ENCODE results near the gene TMEM171. TPM values are rescaled to one million over a fixed set of nuclear protein-coding genes. Genes with fewer than 3 reads are reported as not detected.

Gene TMEM171
- total and polyA plus RNA-seq, 8 donors, result 0.16 to 0.87 (median 0.27) TPM; not detected in 1

- FAIRE-seq (no peak), ATAC-seq (no peak), DNase-seq (no peak)
- intact Hi-C loops (cut with DNase I), result no loop called here
- H3K27me3 ChIP-seq, result no peaks in the 10 kb centered on the region
- TF ChIP-seq CTCF (IDR thresholded peaks at IDR 0.05), result no peak
- WGBS, 2 donors, result 61 to 84% methylated on average over 10 of the region's 10 CpGs
- H3K4me1 ChIP-seq, result no peaks in the 10 kb centered on the region
- H3K36me3 ChIP-seq, result no peaks in the 10 kb centered on the region
- no peak overlapping the region for H3K27ac ChIP-seq
- H3K9me3 ChIP-seq, result no peaks in the 10 kb centered on the region
- no peak overlapping the region for H3K4me3 ChIP-seq
These were observed 17.5 kb downstream of the TMEM171 start for GRCh38 chr5:73137563-73138530.

GRCh38 chr5:73139485-73139884 is 19.1 kb downstream of the TMEM171 start:
- H3K4me3 ChIP-seq, result no peak overlapping the region
- ATAC-seq, result no peak

GRCh38 chr5:73140801-73141200 is 20.4 kb downstream of the TMEM171 start:
- no peak for TF ChIP-seq CTCF (IDR thresholded peaks at IDR 0.05)
- Histone ChIP-seq H3K27ac (no peak overlapping the region), H3K4me1 (no peaks in the 10 kb centered on the region), H3K27me3 (no peaks in the 10 kb centered on the region), H3K4me3 (no peak overlapping the region), H3K36me3 (no peaks in the 10 kb centered on the region), H3K9me3 (no peaks in the 10 kb centered on the region)
- no peak for DNase-seq
- WGBS, 2 donors, result 96% methylated on average over 1 of the region's 1 CpG
- no peak for FAIRE-seq
- intact Hi-C loops (cut with DNase I), result no loop called here
- no peak for ATAC-seq

More at GRCh38 chr5:73139485-73139884, 19.1 kb downstream of the TMEM171 start:
- Histone ChIP-seq H3K9me3 (no peaks in the 10 kb centered on the region), H3K4me1 (no peaks in the 10 kb centered on the region), H3K27me3 (no peaks in the 10 kb centered on the region), H3K36me3 (no peaks in the 10 kb centered on the region), H3K27ac (no peak overlapping the region)
- FAIRE-seq (no peak), DNase-seq (no peak)
- intact Hi-C loops (cut with DNase I), result no loop called here
- WGBS, 2 donors, result 85% methylated on average over 3 of the region's 3 CpGs
- no peak for TF ChIP-seq CTCF (IDR thresholded peaks at IDR 0.05)

- DNase-seq, result no peak
- intact Hi-C loops (cut with DNase I), result no loop called here
- H3K9me3 ChIP-seq, result no peaks in the 10 kb centered on the region
- FAIRE-seq, result no peak
- WGBS, 2 donors, result 79 to 87% methylated on average over 8 of the region's 8 CpGs
- TF ChIP-seq CTCF (IDR thresholded peaks at IDR 0.05), result no peak
- no peaks in the 10 kb centered on the region for H3K4me1 ChIP-seq
- H3K27me3 ChIP-seq, result no peaks in the 10 kb centered on the region
- no peak for ATAC-seq
- no peak overlapping the region for H3K4me3 ChIP-seq
- no peaks in the 10 kb centered on the region for H3K36me3 ChIP-seq
- H3K27ac ChIP-seq, result no peak overlapping the region
These were observed 21.7 kb downstream of the TMEM171 start for GRCh38 chr5:73142035-73142434.

GRCh38 chr5:73143716-73144115 is 23.3 kb downstream of the TMEM171 start:
- no peak for FAIRE-seq
- Histone ChIP-seq H3K4me3 (no peak overlapping the region), H3K27ac (no peak overlapping the region), H3K36me3 (no peaks in the 10 kb centered on the region), H3K9me3 (no peaks in the 10 kb centered on the region), H3K27me3 (no peaks in the 10 kb centered on the region), H3K4me1 (no peaks in the 10 kb centered on the region)
- intact Hi-C loops (cut with DNase I), result no loop called here
- ATAC-seq, result no peak
- TF ChIP-seq CTCF (IDR thresholded peaks at IDR 0.05), result no peak
- DNase-seq, result no peak
- WGBS, 2 donors, result 63 to 69% methylated on average over 6 of the region's 6 CpGs

Measured in pancreas (tissue), 10 donors.